Loucy (cell line): Measurements from ENCODE around the gene SYP.

Source experiments
- EZH2phosphoT487 ChIP-seq: fragments of 200-600 bp; IDR thresholded peaks from 2 replicates; pipeline ENCODE4 v1.6.1; 2018; ENCODE audit warnings: antibody characterized with exemption, mild to moderate bottlenecking, moderate library complexity, borderline replicate concordance
- TF ChIP-seq, protein P1 (sequence below): fragments of 200-600 bp; sonication (generic); conservative IDR thresholded peaks from 2 replicates; pipeline ENCODE4 v1.5.1; 2014; ENCODE audit warnings: mild to moderate bottlenecking, antibody characterized with exemption, low read length

DNA sequence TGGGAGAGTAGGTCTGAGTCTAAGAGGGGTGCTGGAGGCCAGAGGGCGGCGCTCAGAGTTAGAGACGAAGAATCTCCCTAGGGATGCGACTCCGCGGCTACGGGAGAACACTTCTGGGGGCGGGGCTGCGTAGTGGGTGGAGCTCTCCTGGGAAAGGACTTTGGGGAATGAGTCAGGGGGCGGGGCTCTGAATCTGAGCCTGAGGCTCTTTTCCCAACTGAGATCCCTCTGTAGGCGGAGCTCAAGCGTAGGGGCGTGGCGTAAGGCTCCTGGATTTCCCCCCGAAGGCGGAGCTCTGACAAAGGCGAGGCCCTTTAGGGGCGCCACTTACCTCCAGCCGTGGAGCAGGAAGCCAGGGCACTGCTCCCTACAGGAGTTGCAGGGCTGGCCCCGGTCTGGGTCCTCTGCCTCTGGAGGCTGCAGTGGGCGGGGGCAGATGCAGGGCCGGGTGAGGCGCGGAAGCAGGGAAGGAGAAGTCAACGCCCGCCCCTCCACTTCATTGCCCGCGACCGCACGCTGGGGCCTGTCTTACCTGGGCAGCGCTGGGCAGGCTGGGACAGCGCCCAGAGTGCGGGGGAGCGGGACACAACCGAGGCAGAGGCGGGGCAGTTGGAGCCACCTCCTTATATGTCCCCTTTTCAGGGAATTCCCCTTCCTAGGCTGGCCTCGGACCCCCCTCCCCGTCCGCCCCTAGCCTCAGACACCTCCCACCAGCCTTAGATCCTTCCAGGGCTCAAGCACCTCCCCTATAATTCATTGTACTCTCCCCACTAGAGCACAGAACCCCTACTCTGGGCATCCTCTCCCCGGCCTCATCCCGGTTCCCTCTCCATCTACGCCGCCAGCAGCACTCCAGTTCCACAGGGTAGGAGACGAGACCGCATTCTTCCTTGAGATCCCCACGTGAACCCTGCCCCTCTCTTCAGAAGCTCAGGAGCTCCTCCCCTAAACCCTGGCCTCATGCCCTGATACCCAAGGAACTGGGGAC lies 15.4 kb downstream of the SYP start:
- TF ChIP-seq EZH2phosphoT487, result no peak
- TF ChIP-seq, protein P1, sequence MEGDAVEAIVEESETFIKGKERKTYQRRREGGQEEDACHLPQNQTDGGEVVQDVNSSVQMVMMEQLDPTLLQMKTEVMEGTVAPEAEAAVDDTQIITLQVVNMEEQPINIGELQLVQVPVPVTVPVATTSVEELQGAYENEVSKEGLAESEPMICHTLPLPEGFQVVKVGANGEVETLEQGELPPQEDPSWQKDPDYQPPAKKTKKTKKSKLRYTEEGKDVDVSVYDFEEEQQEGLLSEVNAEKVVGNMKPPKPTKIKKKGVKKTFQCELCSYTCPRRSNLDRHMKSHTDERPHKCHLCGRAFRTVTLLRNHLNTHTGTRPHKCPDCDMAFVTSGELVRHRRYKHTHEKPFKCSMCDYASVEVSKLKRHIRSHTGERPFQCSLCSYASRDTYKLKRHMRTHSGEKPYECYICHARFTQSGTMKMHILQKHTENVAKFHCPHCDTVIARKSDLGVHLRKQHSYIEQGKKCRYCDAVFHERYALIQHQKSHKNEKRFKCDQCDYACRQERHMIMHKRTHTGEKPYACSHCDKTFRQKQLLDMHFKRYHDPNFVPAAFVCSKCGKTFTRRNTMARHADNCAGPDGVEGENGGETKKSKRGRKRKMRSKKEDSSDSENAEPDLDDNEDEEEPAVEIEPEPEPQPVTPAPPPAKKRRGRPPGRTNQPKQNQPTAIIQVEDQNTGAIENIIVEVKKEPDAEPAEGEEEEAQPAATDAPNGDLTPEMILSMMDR, result no peak
